Lower leg skin (tissue), 4 donors: ENCODE data around the gene EYS. TPM values are rescaled to one million over a fixed set of nuclear protein-coding genes. Genes with fewer than 3 reads are reported as not detected.

ENCODE experiments used
- DNase-seq, 2 donors: peaks; one replicate each; pipeline ENCODE4 v3.0.0-alpha.2; 2019; ENCODE audit warnings: low spot score in 2 of 2
- H3K4me3 ChIP-seq: fragments of 200-600 bp; sonication (generic); 2 replicates; pipeline ENCODE4 v1.5.1; 2017; ENCODE audit warnings: mild to moderate bottlenecking, low read depth; ENCODE audit not compliant: poor library complexity, severe bottlenecking
- POLR2A ChIP-seq, 2 donors: fragments of 450-650 bp; IDR thresholded peaks; one replicate each; pipeline ENCODE4 v1.6.1; 2016 to 2017; ENCODE audit warnings: antibody characterized with exemption in 2 of 2, mild to moderate bottlenecking in 1 of 2, moderate library complexity in 1 of 2
- whole genome bisulfite sequencing, 2 donors: methylation state at CpG; one replicate each; pipeline ENCODE4 v1.1.5; 2018; 5-methylcytosine and 5-hydroxymethylcytosine counted together
- intact Hi-C: fragments of 100-400 bp; cut with DNase I; formaldehyde crosslinking; loops from one replicate; pipeline ENCODE4 v1.15.0; 2023; ENCODE audit warnings: low total_unique reads
- total RNA-seq, 4 donors: library from RNA; depleted of rRNA; stranded (reverse); fragments of >200 nt; gene quantifications; one replicate each; pipeline ENCODE4 v1.1.0, GENCODE V29; 2016
- TF ChIP-seq, protein P1 (sequence below), 3 donors: fragments of 450-650 bp; IDR thresholded peaks; one replicate each; pipeline ENCODE4 v1.5.1; 2016; ENCODE audit warnings: antibody characterized with exemption in 3 of 3, mild to moderate bottlenecking in 3 of 3, moderate library complexity in 2 of 3

EYS gene
- total RNA-seq, 4 donors from 2014 or later: 0.04 TPM; not detected in 3

DNA sequence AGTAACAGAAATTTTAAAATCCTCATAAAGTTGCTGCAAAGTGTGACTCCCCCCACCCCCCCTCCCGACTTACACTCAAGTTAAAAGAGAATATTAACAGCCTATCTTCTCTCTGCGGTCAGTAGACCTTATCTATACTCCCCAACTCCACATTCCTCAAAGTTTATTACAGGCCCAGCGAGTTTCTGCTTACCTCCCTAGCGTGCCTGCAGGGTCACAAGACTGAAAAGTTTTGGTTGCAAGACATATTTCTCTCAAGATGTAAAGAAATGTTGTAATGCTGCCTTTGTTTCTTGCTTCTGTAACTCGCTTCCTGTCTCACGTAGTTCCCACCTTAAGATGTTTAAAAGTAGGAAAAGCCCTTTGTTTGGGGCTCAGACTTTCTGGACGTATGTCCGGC, 1371.8 kb downstream of the EYS start:
- H3K4me3 ChIP-seq: no peak overlapping the region
- DNase-seq: no peak
- WGBS, 2 donors: 85 to 90% methylated on average over 8 of the region's 8 CpGs
- TF ChIP-seq, protein P1, sequence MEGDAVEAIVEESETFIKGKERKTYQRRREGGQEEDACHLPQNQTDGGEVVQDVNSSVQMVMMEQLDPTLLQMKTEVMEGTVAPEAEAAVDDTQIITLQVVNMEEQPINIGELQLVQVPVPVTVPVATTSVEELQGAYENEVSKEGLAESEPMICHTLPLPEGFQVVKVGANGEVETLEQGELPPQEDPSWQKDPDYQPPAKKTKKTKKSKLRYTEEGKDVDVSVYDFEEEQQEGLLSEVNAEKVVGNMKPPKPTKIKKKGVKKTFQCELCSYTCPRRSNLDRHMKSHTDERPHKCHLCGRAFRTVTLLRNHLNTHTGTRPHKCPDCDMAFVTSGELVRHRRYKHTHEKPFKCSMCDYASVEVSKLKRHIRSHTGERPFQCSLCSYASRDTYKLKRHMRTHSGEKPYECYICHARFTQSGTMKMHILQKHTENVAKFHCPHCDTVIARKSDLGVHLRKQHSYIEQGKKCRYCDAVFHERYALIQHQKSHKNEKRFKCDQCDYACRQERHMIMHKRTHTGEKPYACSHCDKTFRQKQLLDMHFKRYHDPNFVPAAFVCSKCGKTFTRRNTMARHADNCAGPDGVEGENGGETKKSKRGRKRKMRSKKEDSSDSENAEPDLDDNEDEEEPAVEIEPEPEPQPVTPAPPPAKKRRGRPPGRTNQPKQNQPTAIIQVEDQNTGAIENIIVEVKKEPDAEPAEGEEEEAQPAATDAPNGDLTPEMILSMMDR (IDR thresholded peaks at IDR 0.05): no peak
- TF ChIP-seq POLR2A (IDR thresholded peaks at IDR 0.05): no peak
- intact Hi-C loops: no loop called here

DNA sequence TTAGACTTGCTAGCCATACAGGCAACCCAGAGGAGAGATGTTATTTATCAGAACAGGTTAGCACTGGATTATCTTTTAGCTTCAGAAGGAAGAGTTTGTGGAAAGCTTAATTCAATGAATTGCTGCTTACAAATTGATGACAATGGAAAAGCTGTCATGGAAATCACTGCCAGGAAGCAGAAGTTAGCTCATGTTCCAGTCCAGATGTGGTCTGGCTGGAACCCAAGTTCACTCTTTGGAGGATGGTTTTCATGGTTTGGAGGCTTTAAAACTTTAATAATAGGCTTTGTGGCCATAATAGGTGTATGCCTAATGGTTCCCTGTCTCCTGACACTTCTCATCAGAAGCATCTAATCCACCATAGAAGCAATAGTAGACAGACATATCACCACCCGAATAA, 1372.4 kb downstream of the EYS start:
- no peak overlapping the region for H3K4me3 ChIP-seq
- intact Hi-C loops: no loop called here
- WGBS, 2 donors: 85 to 93% methylated on average over 1 of the region's 1 CpG
- DNase-seq: no peak
- TF ChIP-seq POLR2A (IDR thresholded peaks at IDR 0.05): no peak
- TF ChIP-seq, protein P1 (IDR thresholded peaks at IDR 0.05): no peak

DNA sequence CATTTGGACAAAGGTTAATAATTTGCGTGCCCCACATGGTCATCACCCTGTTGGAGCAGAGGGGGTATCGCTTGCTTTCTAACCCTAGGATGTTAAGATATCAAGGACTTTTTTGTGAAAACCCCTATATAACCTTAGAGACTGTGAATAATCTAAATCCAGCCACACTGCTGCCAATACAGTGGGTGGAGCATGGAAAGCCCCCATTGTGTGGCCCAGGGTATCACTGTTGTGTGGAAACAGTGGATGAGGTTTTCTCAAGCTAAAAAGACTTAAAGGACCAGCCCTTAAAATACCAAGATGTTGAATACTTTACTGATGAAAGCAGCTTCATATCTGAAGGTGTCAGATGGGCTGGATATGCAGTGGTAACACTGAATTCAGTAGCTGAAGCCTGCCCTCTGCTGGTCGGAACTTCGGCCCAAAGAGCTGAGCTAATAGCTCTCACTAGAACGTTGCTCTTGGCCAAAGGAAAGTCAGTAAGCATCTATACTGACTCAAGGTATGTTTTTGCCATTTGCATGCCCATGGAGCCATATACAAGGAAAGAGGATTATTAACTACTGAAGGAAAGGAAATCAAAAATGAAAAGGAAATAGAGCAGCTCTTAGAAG, 1376.2 kb downstream of the EYS start:
- WGBS, 2 donors: 41 to 44% methylated on average over 5 of the region's 5 CpGs
- intact Hi-C loops: no loop called here
- DNase-seq: peak in 1 of 2 donors; percentile 39
- no peak for TF ChIP-seq POLR2A (IDR thresholded peaks at IDR 0.05)
- TF ChIP-seq, protein P1 (IDR thresholded peaks at IDR 0.05): no peak
- no peak overlapping the region for H3K4me3 ChIP-seq

DNA sequence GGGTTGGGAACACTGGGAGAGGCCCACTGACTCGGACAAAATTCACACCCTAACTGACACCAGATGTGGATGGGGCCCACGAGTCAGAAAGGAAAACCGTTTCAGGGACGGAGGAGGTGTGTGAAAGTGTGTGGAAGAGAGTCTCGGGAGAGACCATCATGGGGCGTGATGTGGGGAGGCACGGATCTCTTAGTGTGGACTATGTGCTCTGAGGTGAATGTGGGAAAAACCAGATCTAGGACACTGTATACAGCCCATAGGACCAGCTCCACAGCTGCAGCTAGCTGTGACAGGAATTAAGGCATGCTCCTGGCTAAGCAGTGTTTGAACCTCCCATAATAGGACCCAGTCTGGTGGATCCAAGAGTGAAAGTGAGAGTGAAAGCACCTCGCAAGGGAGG, 1380.1 kb downstream of the EYS start:
- intact Hi-C loops: no loop called here
- TF ChIP-seq, protein P1 (IDR thresholded peaks at IDR 0.05): no peak
- no peak for TF ChIP-seq POLR2A (IDR thresholded peaks at IDR 0.05)
- 86 to 87% methylated on average over 8 of the region's 8 CpGs for WGBS, 2 donors
- H3K4me3 ChIP-seq: no peak overlapping the region
- no peak for DNase-seq

DNA sequence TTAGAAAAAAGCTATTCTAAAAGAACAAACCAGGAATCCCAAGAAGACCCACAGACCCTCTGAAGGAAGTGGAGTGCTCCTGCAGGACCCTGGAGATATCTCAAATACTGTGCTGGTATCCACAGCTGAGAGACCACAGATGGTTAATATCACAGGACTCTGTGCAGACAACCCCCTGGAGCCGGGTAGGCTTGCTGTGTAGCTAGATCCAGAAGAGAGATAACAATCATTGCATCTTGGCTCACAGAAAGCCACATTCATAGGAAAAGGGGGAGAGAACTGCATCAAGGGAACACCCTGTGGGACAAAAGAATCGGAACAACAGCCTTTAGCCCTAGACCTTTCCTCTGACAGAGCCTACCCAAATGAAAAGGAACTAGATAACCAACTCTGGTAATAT, 1381.9 kb downstream of the EYS start:
- DNase-seq: no peak
- 38 to 52% methylated on average over 2 of the region's 2 CpGs for WGBS, 2 donors
- no peak for TF ChIP-seq POLR2A (IDR thresholded peaks at IDR 0.05)
- TF ChIP-seq, protein P1 (IDR thresholded peaks at IDR 0.05): no peak
- intact Hi-C loops: no loop called here
- H3K4me3 ChIP-seq: no peak overlapping the region

DNA sequence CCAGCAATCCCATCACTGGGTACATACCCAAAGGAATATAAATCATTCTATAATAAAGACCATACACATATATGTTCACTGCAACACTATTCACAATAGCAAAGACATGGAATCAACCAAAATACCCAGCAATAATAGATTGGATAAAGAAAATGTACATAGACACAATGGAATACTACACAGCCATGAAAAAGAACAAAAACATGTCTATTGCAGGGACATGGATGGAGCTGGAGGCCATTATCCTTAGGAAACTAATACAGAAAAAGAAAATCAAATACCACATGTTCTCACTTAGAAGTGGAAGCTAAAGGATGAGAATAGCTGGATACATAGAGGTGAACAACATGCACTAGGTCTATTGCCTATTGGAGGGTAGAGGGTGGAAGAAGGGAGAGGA, 1396.8 kb downstream of the EYS start:
- intact Hi-C loops: no loop called here
- TF ChIP-seq, protein P1 (IDR thresholded peaks at IDR 0.05): no peak
- TF ChIP-seq POLR2A (IDR thresholded peaks at IDR 0.05): no peak
- no peak for DNase-seq
- no peak overlapping the region for H3K4me3 ChIP-seq
